Measurements from ENCODE around the gene LAMC1.
A peak's percentile ranks its signal among the peaks of the same experiment; 100 is the strongest.

LAMC1 gene

GRCh38 chr1:183081402-183082120, 58.3 kb downstream of the LAMC1 start (continued):
- TF ChIP-seq ZNF26 (tag by site-specific recombination; IDR thresholded peaks at IDR 0.05) (no peak), ZNF623 (tag by site-specific recombination; IDR thresholded peaks at IDR 0.05) (peak; percentile 83), ZSCAN5A (tag by site-specific recombination; IDR thresholded peaks at IDR 0.05) (no peak), ZBTB44 (tag by site-specific recombination; IDR thresholded peaks at IDR 0.05) (no peak), ZNF426 (tag by site-specific recombination; IDR thresholded peaks at IDR 0.05) (peak; percentile 97), TCF7L2 (IDR thresholded peaks at IDR 0.05; ENCODE audit: borderline replicate concordance, low read depth, low read length) (no peak), ZNF302 (tag by site-specific recombination; IDR thresholded peaks at IDR 0.05; ENCODE audit: low read depth) (no peak), ZNF362 (tag by site-specific recombination; IDR thresholded peaks at IDR 0.05) (no peak), KLF16 (tag by site-specific recombination; IDR thresholded peaks at IDR 0.05) (no peak), ZFP3 (tag by site-specific recombination; IDR thresholded peaks at IDR 0.05; ENCODE audit: low read depth) (no peak), ZNF626 (tag by site-specific recombination; IDR thresholded peaks at IDR 0.05) (no peak), ZNF645 (tag by site-specific recombination; IDR thresholded peaks at IDR 0.05) (no peak), EGR2 (tag by site-specific recombination; IDR thresholded peaks at IDR 0.05; ENCODE audit: low read depth) (no peak), GLI4 (tag by site-specific recombination; IDR thresholded peaks at IDR 0.05) (no peak), KLF8 (tag by site-specific recombination; IDR thresholded peaks at IDR 0.05) (no peak), ZNF155 (tag by site-specific recombination; IDR thresholded peaks at IDR 0.05) (no peak), ZNF324 (tag by site-specific recombination; IDR thresholded peaks at IDR 0.05) (no peak), BCL6B (tag by site-specific recombination; IDR thresholded peaks at IDR 0.05) (no peak), ZBTB26 (tag by site-specific recombination; optimal IDR thresholded peaks at IDR 0.05) (no peak), ZNF501 (tag by site-specific recombination; IDR thresholded peaks at IDR 0.05) (peak; percentile 68; the same call in 1 of the 2 replicates), SCRT2 (tag by site-specific recombination; IDR thresholded peaks at IDR 0.05) (no peak), ZEB2 (tag by site-specific recombination; IDR thresholded peaks at IDR 0.05) (no peak), ZBTB8A (tag by site-specific recombination; IDR thresholded peaks at IDR 0.05) (peak; percentile 81), ZNF639 (tag by site-specific recombination; IDR thresholded peaks at IDR 0.05) (0 out of 2 replicates have a peak, but pooled peaks have one; percentile 35), ZIC2 (tag by site-specific recombination; IDR thresholded peaks at IDR 0.05) (no peak), KLF9 (tag by site-specific recombination; IDR thresholded peaks at IDR 0.05; ENCODE audit: low read depth) (no peak), ZNF707 (tag by site-specific recombination; IDR thresholded peaks at IDR 0.05) (no peak), ZNF146 (tag by site-specific recombination; IDR thresholded peaks at IDR 0.05) (no peak), IKZF3 (tag by site-specific recombination; IDR thresholded peaks at IDR 0.05) (no peak), ZNF558 (tag by site-specific recombination; IDR thresholded peaks at IDR 0.05) (peak; percentile 77)

Data from HEK293 (cell line).